Keratinocyte (primary cell): ENCODE data around the gene DALRD3. TPM values are rescaled to one million over a fixed set of nuclear protein-coding genes. Genes with fewer than 3 reads are reported as not detected.
A peak's percentile ranks its signal among the peaks of the same experiment; 100 is the strongest.

ENCODE experiments used
- DNase-seq: peaks from one replicate; pipeline ENCODE4 v3.0.0-alpha.2; 2011; ENCODE audit warnings: low read depth, missing footprints, low spot score
- FAIRE-seq: peaks from 2 replicates; lab custom pipeline; 2011; peaks lifted over from hg19 to GRCh38; lab: Jason Lieb, UNC
- H2AFZ ChIP-seq: 2 replicates; pipeline ENCODE4 v1.6.0; 2012; ENCODE audit warnings: low read length, control low read depth, inconsistent platforms; ENCODE audit not compliant: control insufficient read depth
- H3K27ac ChIP-seq: 2 replicates; pipeline ENCODE4 v1.5.1; 2011; ENCODE audit warnings: low read length; ENCODE audit not compliant: control insufficient read depth, insufficient read depth
- H3K27me3 ChIP-seq: 3 replicates; pipeline ENCODE4 v1.6.0; 2011; ENCODE audit warnings: low read length; ENCODE audit not compliant: control insufficient read depth, insufficient read depth; ENCODE audit errors: extremely low read depth
- H3K36me3 ChIP-seq, 2 experiments: 2 replicates in 1 of 2; 3 replicates in 1 of 2; pipeline ENCODE4 v1.5.1; 2011; ENCODE audit warnings: low read length in 2 of 2, mild to moderate bottlenecking in 1 of 2; ENCODE audit not compliant: control insufficient read depth in 2 of 2, insufficient read depth in 2 of 2; ENCODE audit errors: extremely low read depth in 1 of 2
- H3K4me1 ChIP-seq: 3 replicates; pipeline ENCODE4 v1.5.1; 2011; ENCODE audit warnings: low read length; ENCODE audit not compliant: control insufficient read depth, insufficient read depth; ENCODE audit errors: extremely low read depth
- H3K4me2 ChIP-seq: 3 replicates; pipeline ENCODE4 v1.6.0; 2011; ENCODE audit warnings: low read depth, low read length; ENCODE audit not compliant: control insufficient read depth, insufficient read depth; ENCODE audit errors: extremely low read depth
- H3K4me3 ChIP-seq, 3 experiments: fragments of 200-600 bp in 1 of 3; sonication (generic) in 1 of 3; 2 replicates in 2 of 3; 3 replicates in 1 of 3; pipeline ENCODE4 v1.5.1; 2011 to 2016; ENCODE audit warnings: low read length in 3 of 3, mild to moderate bottlenecking in 3 of 3, control low read depth in 2 of 3, inconsistent platforms in 1 of 3, low read depth in 1 of 3, mixed read lengths in 1 of 3, mixed run types in 1 of 3, moderate library complexity in 1 of 3; ENCODE audit not compliant: control insufficient read depth in 2 of 3, insufficient read depth in 2 of 3; ENCODE audit errors: extremely low read depth in 1 of 3
- H3K79me2 ChIP-seq: 2 replicates; pipeline ENCODE4 v1.6.0; 2012; ENCODE audit warnings: low read length; ENCODE audit not compliant: control insufficient read depth, insufficient read depth
- H3K9ac ChIP-seq: 3 replicates; pipeline ENCODE4 v1.6.0; 2011; ENCODE audit warnings: low read length; ENCODE audit not compliant: control insufficient read depth, insufficient read depth; ENCODE audit errors: extremely low read depth
- H3K9me1 ChIP-seq: 3 replicates; pipeline ENCODE4 v1.6.0; 2011; ENCODE audit warnings: low read length; ENCODE audit not compliant: control insufficient read depth, insufficient read depth; ENCODE audit errors: extremely low read depth
- H3K9me3 ChIP-seq: 2 replicates; pipeline ENCODE4 v1.5.1; 2012; ENCODE audit warnings: low read depth, low read length; ENCODE audit not compliant: control insufficient read depth
- H4K20me1 ChIP-seq: 3 replicates; pipeline ENCODE4 v1.6.0; 2011; ENCODE audit warnings: low read length; ENCODE audit not compliant: control insufficient read depth, insufficient read depth; ENCODE audit errors: extremely low read depth
- EZH2 ChIP-seq: IDR thresholded peaks from one replicate; pipeline ENCODE4 v1.6.1; 2012; ENCODE audit warnings: inconsistent platforms, mild to moderate bottlenecking, low read length, moderate library complexity
- dilution Hi-C: fragments of 300-500 bp; cut with MboI; formaldehyde crosslinking; loops from one replicate; pipeline ENCODE4 v1.7.0; 2020; ENCODE audit warnings: low sequenced_read_pairs; ENCODE audit not compliant: extremely low pct_ligation_motif_present
- polyA plus RNA-seq, 5 experiments: library from polyadenylated mRNA; depleted of rRNA in 3 of 5; stranded (reverse) in 3 of 5; stranded (forward) in 1 of 5; unstranded in 1 of 5; fragments of >200 nt; gene quantifications; 1 replicate in 1 of 5; 2 replicates in 3 of 5; 3 replicates in 1 of 5; pipeline versions ENCODE4 v1.2.1 to v1.2.3, GENCODE V29; 2011 to 2012; ENCODE audit warnings: missing spikeins in 2 of 5, low read depth in 1 of 5, low replicate concordance in 1 of 5
- TF ChIP-seq, protein P1 (sequence below), 3 experiments: IDR thresholded peaks in 1 of 3; conservative IDR thresholded peaks in 1 of 3; optimal IDR thresholded peaks in 1 of 3; 2 replicates in 2 of 3; 3 replicates in 1 of 3; pipeline versions ENCODE3 to v1.5.1; 2011; ENCODE audit warnings: low read length in 3 of 3, mild to moderate bottlenecking in 3 of 3, moderate library complexity in 2 of 3, control low read depth in 1 of 3, inconsistent platforms in 1 of 3; ENCODE audit not compliant: insufficient read depth in 2 of 3; ENCODE audit errors: extremely low read depth in 1 of 3

The DALRD3 gene
- polyA plus RNA-seq, 1 donor (not counting 4 experiments of a cell fraction or from before 2014, with no cell fraction given): 33.7 TPM

- Histone ChIP-seq H3K9me1 (no peaks in the 10 kb centered on the region), H3K4me3 (no peak overlapping the region), H3K27ac (no peak overlapping the region)
Observed at GRCh38 chr3:48991851-48992545, 26.4 kb downstream of the DALRD3 start.

GRCh38 chr3:48990636-48991469 is 27.5 kb downstream of the DALRD3 start:
- Histone ChIP-seq H3K4me3 (peak overlapping the region; percentile 30 to 77 (median 73)), H3K9ac (no peak overlapping the region), H3K4me2 (peak overlapping the region; percentile 93), H4K20me1 (no peaks in the 10 kb centered on the region), H3K79me2 (no peaks in the 10 kb centered on the region), H3K27ac (no peak overlapping the region), H3K4me1 (peaks cover 15% of the 10 kb centered on the region), H2AFZ (no peak overlapping the region), H3K9me1 (no peaks in the 10 kb centered on the region), H3K36me3 (no peaks in the 10 kb centered on the region), H3K27me3 (no peaks in the 10 kb centered on the region), H3K9me3 (no peaks in the 10 kb centered on the region)
- no peak for TF ChIP-seq EZH2
- TF ChIP-seq, protein P1, sequence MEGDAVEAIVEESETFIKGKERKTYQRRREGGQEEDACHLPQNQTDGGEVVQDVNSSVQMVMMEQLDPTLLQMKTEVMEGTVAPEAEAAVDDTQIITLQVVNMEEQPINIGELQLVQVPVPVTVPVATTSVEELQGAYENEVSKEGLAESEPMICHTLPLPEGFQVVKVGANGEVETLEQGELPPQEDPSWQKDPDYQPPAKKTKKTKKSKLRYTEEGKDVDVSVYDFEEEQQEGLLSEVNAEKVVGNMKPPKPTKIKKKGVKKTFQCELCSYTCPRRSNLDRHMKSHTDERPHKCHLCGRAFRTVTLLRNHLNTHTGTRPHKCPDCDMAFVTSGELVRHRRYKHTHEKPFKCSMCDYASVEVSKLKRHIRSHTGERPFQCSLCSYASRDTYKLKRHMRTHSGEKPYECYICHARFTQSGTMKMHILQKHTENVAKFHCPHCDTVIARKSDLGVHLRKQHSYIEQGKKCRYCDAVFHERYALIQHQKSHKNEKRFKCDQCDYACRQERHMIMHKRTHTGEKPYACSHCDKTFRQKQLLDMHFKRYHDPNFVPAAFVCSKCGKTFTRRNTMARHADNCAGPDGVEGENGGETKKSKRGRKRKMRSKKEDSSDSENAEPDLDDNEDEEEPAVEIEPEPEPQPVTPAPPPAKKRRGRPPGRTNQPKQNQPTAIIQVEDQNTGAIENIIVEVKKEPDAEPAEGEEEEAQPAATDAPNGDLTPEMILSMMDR (optimal IDR thresholded peaks at IDR 0.05 in 1 of 3, IDR thresholded peaks at IDR 0.05 in 1 of 3, conservative IDR thresholded peaks at IDR 0.05 in 1 of 3; ENCODE audit: extremely low read depth in 1 of 3, insufficient read depth in 2 of 3, low read length in 3 of 3): no peak
- FAIRE-seq (no peak), DNase-seq (no peak)
- dilution Hi-C loops: no loop called here

More at GRCh38 chr3:48991851-48992545, 26.4 kb downstream of the DALRD3 start:
- no peak for DNase-seq
- Histone ChIP-seq H3K27me3 (no peaks in the 10 kb centered on the region), H3K4me2 (no peak overlapping the region), H3K4me1 (peaks cover 15% of the 10 kb centered on the region), H3K9ac (no peak overlapping the region), H3K9me3 (no peaks in the 10 kb centered on the region), H2AFZ (no peak overlapping the region), H3K79me2 (no peaks in the 10 kb centered on the region), H4K20me1 (no peaks in the 10 kb centered on the region), H3K36me3 (no peaks in the 10 kb centered on the region)
- no peak for FAIRE-seq
- TF ChIP-seq, protein P1 (optimal IDR thresholded peaks at IDR 0.05 in 1 of 3, IDR thresholded peaks at IDR 0.05 in 1 of 3, conservative IDR thresholded peaks at IDR 0.05 in 1 of 3; ENCODE audit: extremely low read depth in 1 of 3, insufficient read depth in 2 of 3, low read length in 3 of 3): no peak
- TF ChIP-seq EZH2: no peak
- dilution Hi-C loops: no loop called here
